H1 (cell line): ENCODE data around the gene LRIT2. TPM values are rescaled to one million over a fixed set of nuclear protein-coding genes. Genes with fewer than 3 reads are reported as not detected.
A peak's percentile ranks its signal among the peaks of the same experiment; 100 is the strongest.

ENCODE experiments used
- CTCF ChIA-PET: fragments of 300-600 bp; sonication (Branson Sonifier 250); formaldehyde crosslinking; loops from one replicate; lab custom pipeline; 2021; ENCODE audit not compliant: partially characterized antibody; lab: Charles Lee
- POLR2A ChIA-PET: fragments of 300-600 bp; sonication (Branson Sonifier 250); formaldehyde crosslinking; loops from one replicate; lab custom pipeline; 2021; ENCODE audit warnings: inconsistent platforms; ENCODE audit not compliant: partially characterized antibody; lab: Charles Lee
- DNase-seq, 2 experiments: peaks; one replicate each; pipeline versions ENCODE4 v3.0.0 to v3.0.0-alpha.2; 2010 to 2022; ENCODE audit warnings: low spot score in 2 of 2, low read depth in 1 of 2, mixed read lengths in 1 of 2
- FAIRE-seq: peaks from 2 replicates; lab custom pipeline; 2011; peaks lifted over from hg19 to GRCh38; lab: Jason Lieb, UNC
- H2AFZ ChIP-seq: 2 replicates; pipeline ENCODE4 v1.8.1; 2012; ENCODE audit warnings: low read length, inconsistent platforms
- H2AK5ac ChIP-seq: 2 replicates; pipeline ENCODE4 v1.6.1; 2013; ENCODE audit warnings: low read depth, low read length
- H2BK120ac ChIP-seq: replicated peaks from 2 replicates; pipeline ENCODE3; 2013; ENCODE audit warnings: low read depth, low read length, inconsistent platforms
- H2BK12ac ChIP-seq: 2 replicates; pipeline ENCODE4 v1.6.1; 2013; ENCODE audit warnings: low read depth, low read length
- H2BK15ac ChIP-seq: 2 replicates; pipeline ENCODE4 v1.6.1; 2013; ENCODE audit warnings: low read length
- H2BK20ac ChIP-seq: 2 replicates; pipeline ENCODE4 v1.6.1; 2013; ENCODE audit warnings: low read length
- H2BK5ac ChIP-seq: 2 replicates; pipeline ENCODE4 v1.6.1; 2013; ENCODE audit warnings: low read depth, low read length
- H3K14ac ChIP-seq: 2 replicates; pipeline ENCODE4 v1.6.1; 2013; ENCODE audit warnings: inconsistent platforms; ENCODE audit not compliant: insufficient read length
- H3K18ac ChIP-seq: 2 replicates; pipeline ENCODE4 v1.6.1; 2013; ENCODE audit warnings: low read length; ENCODE audit errors: extremely low read depth
- H3K23ac ChIP-seq: 2 replicates; pipeline ENCODE4 v1.6.1; 2013; ENCODE audit warnings: inconsistent platforms; ENCODE audit not compliant: insufficient read length
- H3K23me2 ChIP-seq: 2 replicates; pipeline ENCODE4 v1.6.1; 2013; ENCODE audit warnings: low read depth, low read length
- H3K27ac ChIP-seq: 2 replicates; pipeline ENCODE4 v1.6.1; 2011; ENCODE audit warnings: low read depth, low read length, inconsistent platforms
- H3K27me3 ChIP-seq, 4 experiments: replicated peaks in 1 of 4; 1 replicate in 1 of 4; 2 replicates in 3 of 4; pipeline versions ENCODE4 v1.6.1 to v1.8.1; 2011 to 2013; ENCODE audit warnings: low read length in 3 of 4, mild to moderate bottlenecking in 3 of 4, inconsistent platforms in 2 of 4, mixed read lengths in 2 of 4, moderate library complexity in 1 of 4; ENCODE audit not compliant: control insufficient read depth in 3 of 4, insufficient read depth in 3 of 4; ENCODE audit errors: extremely low read depth in 1 of 4
- H3K36me3 ChIP-seq, 4 experiments: 2 replicates each; pipeline versions ENCODE4 v1.6.1 to v1.8.1; 2011 to 2013; ENCODE audit warnings: mild to moderate bottlenecking in 4 of 4, low read length in 3 of 4, moderate library complexity in 2 of 4, control low read depth in 1 of 4, inconsistent platforms in 1 of 4; ENCODE audit not compliant: insufficient read depth in 4 of 4, control insufficient read depth in 2 of 4
- H3K4ac ChIP-seq: replicated peaks from 2 replicates; pipeline ENCODE3; 2013; ENCODE audit warnings: low read length, low read depth, mixed read lengths, inconsistent platforms; ENCODE audit not compliant: insufficient read length
- H3K4me1 ChIP-seq, 4 experiments: replicated peaks in 1 of 4; 1 replicate in 1 of 4; 2 replicates in 3 of 4; pipeline versions ENCODE4 v1.6.1 to v1.8.1; 2011 to 2013; ENCODE audit warnings: low read length in 3 of 4, inconsistent platforms in 2 of 4, mixed read lengths in 1 of 4; ENCODE audit not compliant: insufficient read depth in 4 of 4, control insufficient read depth in 3 of 4
- H3K4me2 ChIP-seq, 2 experiments: 2 replicates each; pipeline versions ENCODE4 v1.6.1 to v1.8.1; 2011 to 2013; ENCODE audit warnings: low read depth in 2 of 2, low read length in 2 of 2, control low read depth in 1 of 2, inconsistent platforms in 1 of 2, mild to moderate bottlenecking in 1 of 2; ENCODE audit not compliant: insufficient read depth in 1 of 2
- H3K4me3 ChIP-seq, 4 experiments: fragments of 200-600, 300-600 bp in 1 of 4; sonication (generic), shearing (Covaris generic), sonication (Bioruptor Twin) in 1 of 4; 2 replicates each; pipeline versions ENCODE4 v1.5.1 to v1.8.1; 2011 to 2016; ENCODE audit warnings: low read length in 4 of 4, low read depth in 3 of 4, control low read depth in 2 of 4, inconsistent platforms in 2 of 4, mild to moderate bottlenecking in 2 of 4, mixed read lengths in 1 of 4, moderate library complexity in 1 of 4; ENCODE audit not compliant: insufficient read depth in 2 of 4; ENCODE audit errors: extremely low read depth in 1 of 4
- H3K56ac ChIP-seq: replicated peaks from 2 replicates; pipeline ENCODE3; 2013; ENCODE audit warnings: low read depth, mild to moderate bottlenecking, mixed read lengths, low read length, inconsistent platforms; ENCODE audit not compliant: insufficient read length
- H3K79me1 ChIP-seq: 2 replicates; pipeline ENCODE4 v1.6.1; 2013; ENCODE audit warnings: low read depth, low read length, control low read depth
- H3K79me2 ChIP-seq, 2 experiments: 2 replicates each; pipeline versions ENCODE4 v1.6.1 to v1.8.1; 2012 to 2013; ENCODE audit warnings: low read length in 2 of 2, mild to moderate bottlenecking in 2 of 2, inconsistent platforms in 1 of 2; ENCODE audit not compliant: insufficient read depth in 2 of 2, control insufficient read depth in 1 of 2
- H3K9ac ChIP-seq, 4 experiments: replicated peaks in 1 of 4; 1 replicate in 1 of 4; 2 replicates in 3 of 4; pipeline versions ENCODE4 v1.6.1 to v1.8.1; 2011 to 2013; ENCODE audit warnings: low read depth in 3 of 4, low read length in 3 of 4, control low read depth in 2 of 4, mild to moderate bottlenecking in 2 of 4, moderate library complexity in 2 of 4, inconsistent platforms in 1 of 4; ENCODE audit errors: extremely low read depth in 1 of 4
- H3K9me3 ChIP-seq, 2 experiments: 2 replicates each; pipeline versions ENCODE4 v1.6.1 to v1.8.1; 2012 to 2013; ENCODE audit warnings: mild to moderate bottlenecking in 2 of 2, moderate library complexity in 2 of 2, control low read depth in 1 of 2, inconsistent platforms in 1 of 2, low read depth in 1 of 2, low read length in 1 of 2, mixed read lengths in 1 of 2; ENCODE audit not compliant: insufficient read depth in 2 of 2
- H4K20me1 ChIP-seq, 2 experiments: replicated peaks in 1 of 2; 2 replicates each; pipeline versions ENCODE3 to v1.8.1; 2011 to 2013; ENCODE audit warnings: inconsistent platforms in 2 of 2, low read length in 2 of 2, mild to moderate bottlenecking in 1 of 2; ENCODE audit not compliant: insufficient read depth in 2 of 2, control insufficient read depth in 1 of 2
- H4K5ac ChIP-seq: 2 replicates; pipeline ENCODE4 v1.6.1; 2013; ENCODE audit warnings: low read length, low read depth, mixed read lengths, inconsistent platforms; ENCODE audit not compliant: insufficient read length
- H4K8ac ChIP-seq: 2 replicates; pipeline ENCODE4 v1.8.0; 2013; ENCODE audit warnings: mild to moderate bottlenecking, moderate library complexity, low read length, inconsistent platforms; ENCODE audit not compliant: insufficient read depth; ENCODE audit errors: extremely low read depth
- H4K91ac ChIP-seq: replicated peaks from 2 replicates; pipeline ENCODE3; 2013; ENCODE audit warnings: low read length, mixed read lengths, inconsistent platforms; ENCODE audit not compliant: insufficient read length
- BACH1 ChIP-seq: IDR thresholded peaks from 2 replicates; pipeline ENCODE4 v1.6.1; 2012; ENCODE audit warnings: low read length, improper control_type of control experiment
- RAD21 ChIP-seq, 2 experiments: IDR thresholded peaks in 1 of 2; conservative IDR thresholded peaks in 1 of 2; 2 replicates each; pipeline ENCODE4 v1.6.1; 2011; ENCODE audit warnings: low read depth in 2 of 2, low read length in 2 of 2, improper control_type of control experiment in 1 of 2, inconsistent platforms in 1 of 2, mild to moderate bottlenecking in 1 of 2, moderate library complexity in 1 of 2
- WGBS, 2 experiments: shearing (Covaris generic) in 1 of 2; methylation state at CpG; one replicate each; pipeline versions ENCODE4 v1.1.6 to v1.1.7; 2013 to 2015; ENCODE audit warnings: low lambda C conversion rate in 2 of 2, mixed read lengths in 2 of 2, inconsistent platforms in 1 of 2, low coverage in 1 of 2, missing lambda C conversion rate in 1 of 2; ENCODE audit not compliant: insufficient replicate concordance in 2 of 2, insufficient coverage in 1 of 2, insufficient read length in 1 of 2; ENCODE audit errors: extremely low coverage in 1 of 2, missing lambda C conversion rate in 1 of 2; 5-methylcytosine and 5-hydroxymethylcytosine counted together
- polyA plus RNA-seq, 7 experiments: library from polyadenylated mRNA; depleted of rRNA in 3 of 7; stranded (reverse) in 5 of 7; unstranded in 2 of 7; fragments of >200 nt in 5 of 7; fragments of 200-250 nt in 2 of 7; gene quantifications; 1 replicate in 5 of 7; 2 replicates in 1 of 7; 4 replicates in 1 of 7; pipeline versions ENCODE4 v1.2.1 to v1.2.3, GENCODE V29; 2011 to 2013; ENCODE audit warnings: missing spikeins in 2 of 7, mixed read lengths in 2 of 7
- total RNA-seq: library from RNA; stranded (reverse); fragmentation: NEBNext Ultra II Directional; extraction: Animal tissue kit (Norgen Biotek cat#: 25700); gene quantifications from 2 replicates; pipeline ENCODE4 v1.2.1, GENCODE V29; 2021
- TF ChIP-seq, protein P1 (sequence below), 3 experiments: IDR thresholded peaks; 1 replicate in 2 of 3; 2 replicates in 1 of 3; pipeline versions ENCODE4 v1.5.1 to v1.6.1; 2011; ENCODE audit warnings: low read length in 3 of 3, mild to moderate bottlenecking in 3 of 3, inconsistent platforms in 2 of 3, low read depth in 1 of 3, moderate library complexity in 1 of 3; ENCODE audit not compliant: insufficient read depth in 1 of 3; ENCODE audit errors: control extremely low read depth in 1 of 3

The LRIT2 gene
- total and polyA plus RNA-seq, 2 of the 8 experiments (the other 6 are each of a cell fraction or from before 2014, with no cell fraction given) = not detected

DNA sequence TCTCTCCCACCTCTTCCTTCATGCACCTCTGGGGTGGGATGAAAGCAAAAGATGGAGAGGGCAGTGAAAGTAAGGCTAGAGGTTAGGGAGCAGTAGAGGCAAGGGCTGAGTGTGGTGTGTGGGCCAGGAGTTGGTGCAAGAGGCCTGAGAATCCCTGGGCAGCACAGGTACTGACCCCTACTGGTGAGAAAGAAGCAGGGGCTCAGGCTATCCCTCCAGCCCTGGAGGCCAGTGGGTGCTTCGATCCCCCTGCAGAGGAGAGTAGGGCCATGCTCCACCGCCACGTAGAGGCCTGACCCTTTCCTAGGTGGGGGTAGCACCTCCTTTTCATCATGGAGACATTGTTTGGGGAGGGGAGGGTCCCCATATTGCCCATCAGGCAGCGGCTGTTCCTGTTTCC, 21.2 kb downstream of the LRIT2 start:
- no peak for DNase-seq
- no peak for TF ChIP-seq BACH1
- peak; percentile 64 to 76; a peak in 3 of 4 replicates for TF ChIP-seq RAD21 (IDR thresholded peaks at IDR 0.05 in 1 of 2, conservative IDR thresholded peaks at IDR 0.05 in 1 of 2; ENCODE audit: low read depth in 2 of 2, low read length in 2 of 2)
- TF ChIP-seq, protein P1, sequence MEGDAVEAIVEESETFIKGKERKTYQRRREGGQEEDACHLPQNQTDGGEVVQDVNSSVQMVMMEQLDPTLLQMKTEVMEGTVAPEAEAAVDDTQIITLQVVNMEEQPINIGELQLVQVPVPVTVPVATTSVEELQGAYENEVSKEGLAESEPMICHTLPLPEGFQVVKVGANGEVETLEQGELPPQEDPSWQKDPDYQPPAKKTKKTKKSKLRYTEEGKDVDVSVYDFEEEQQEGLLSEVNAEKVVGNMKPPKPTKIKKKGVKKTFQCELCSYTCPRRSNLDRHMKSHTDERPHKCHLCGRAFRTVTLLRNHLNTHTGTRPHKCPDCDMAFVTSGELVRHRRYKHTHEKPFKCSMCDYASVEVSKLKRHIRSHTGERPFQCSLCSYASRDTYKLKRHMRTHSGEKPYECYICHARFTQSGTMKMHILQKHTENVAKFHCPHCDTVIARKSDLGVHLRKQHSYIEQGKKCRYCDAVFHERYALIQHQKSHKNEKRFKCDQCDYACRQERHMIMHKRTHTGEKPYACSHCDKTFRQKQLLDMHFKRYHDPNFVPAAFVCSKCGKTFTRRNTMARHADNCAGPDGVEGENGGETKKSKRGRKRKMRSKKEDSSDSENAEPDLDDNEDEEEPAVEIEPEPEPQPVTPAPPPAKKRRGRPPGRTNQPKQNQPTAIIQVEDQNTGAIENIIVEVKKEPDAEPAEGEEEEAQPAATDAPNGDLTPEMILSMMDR (IDR thresholded peaks at IDR 0.05; ENCODE audit: control extremely low read depth in 1 of 3, insufficient read depth in 1 of 3, low read depth in 1 of 3, low read length in 3 of 3) = peak; percentile 87 to 91 (median 88)
- no peak overlapping the region for H3K27ac ChIP-seq
- H3K4me3 ChIP-seq = no peak overlapping the region
- H3K4ac ChIP-seq = no peak overlapping the region
- ChIA-PET CTCF (interaction anchor here (1.1 to 10.8 kb wide), 26 partner anchors 10 to 512 kb away, joined by 3 to 248 read pairs (median 6); partner anchors contain the start of genes CDHR1 and GHITM), POLR2A (no interaction called here)
- no peak overlapping the region for H2BK5ac ChIP-seq
- H3K9me3 ChIP-seq = no peaks in the 10 kb centered on the region
- no peak for FAIRE-seq
- no peaks in the 10 kb centered on the region for H3K4me1 ChIP-seq
- no peaks in the 10 kb centered on the region for H3K79me2 ChIP-seq
- no peaks in the 10 kb centered on the region for H3K36me3 ChIP-seq
- H3K4me2 ChIP-seq = no peak overlapping the region
- H4K8ac ChIP-seq = no peak overlapping the region; the same call in 1 of the 2 replicates
- H4K20me1 ChIP-seq = peaks cover 0 to 4% of the 10 kb centered on the region in 2 experiments
- H2BK12ac ChIP-seq = no peak overlapping the region
- no peaks in the 10 kb centered on the region for H3K23me2 ChIP-seq
- H3K9ac ChIP-seq = no peak overlapping the region
- no peak overlapping the region for H4K5ac ChIP-seq
- H3K18ac ChIP-seq = no peak overlapping the region
- H2BK15ac ChIP-seq = no peak overlapping the region
- H3K79me1 ChIP-seq = no peaks in the 10 kb centered on the region
- H2BK120ac ChIP-seq = no peak overlapping the region
- no peak overlapping the region for H2BK20ac ChIP-seq
- H4K91ac ChIP-seq = no peak overlapping the region
- no peak overlapping the region for H3K14ac ChIP-seq
- no peak overlapping the region for H3K56ac ChIP-seq
- no peak overlapping the region for H2AK5ac ChIP-seq
- H3K27me3 ChIP-seq = no peaks in the 10 kb centered on the region
- H2AFZ ChIP-seq = no peak overlapping the region
- WGBS, 2 experiments = 89% methylated on average over 1 of the region's 4 CpGs; no CpG with 5 or more reads in 1 of the 2 experiments
- no peak overlapping the region for H3K23ac ChIP-seq
